Hypothalamus (tissue), 51 donors: ENCODE measurements around the gene CDH3.
"Not testable (repeated sequence)": the region's sequence is repeated elsewhere in the genome, so short reads cannot be mapped to it uniquely, and the experiment has no call there.

Experiments used
- DNase-seq, 51 donors: peaks; one replicate each; lab custom pipeline; 2025; lab: John Stamatoyannopoulos, UW

The CDH3 gene

GRCh38 chr16:68698091-68698490 is 53.0 kb downstream of the CDH3 start:
- DNase-seq: no peak

GRCh38 chr16:68700120-68700519 is 55.0 kb downstream of the CDH3 start:
- DNase-seq: no peak

GRCh38 chr16:68700831-68701230 is 55.7 kb downstream of the CDH3 start:
- DNase-seq: no peak

GRCh38 chr16:68704232-68704867 is 59.2 kb downstream of the CDH3 start:
- peak in 48 of 51 donors; percentile 7 to 85 (median 59) for DNase-seq

- no peak for DNase-seq
Observed at GRCh38 chr16:68707340-68708152, 62.4 kb downstream of the CDH3 start.

- no peak for DNase-seq
Observed at GRCh38 chr16:68710211-68710610, 65.1 kb downstream of the CDH3 start.

GRCh38 chr16:68711421-68712139 is 66.5 kb downstream of the CDH3 start:
- peak in 6 of 51 donors; percentile 2 to 33 (median 6) for DNase-seq

GRCh38 chr16:68713361-68713760 is 68.3 kb downstream of the CDH3 start:
- no peak for DNase-seq

- no peak for DNase-seq
Observed at GRCh38 chr16:68715471-68715870, 70.4 kb downstream of the CDH3 start.

- DNase-seq: not testable (repeated sequence)
Observed at GRCh38 chr16:68716516-68716915, 71.4 kb downstream of the CDH3 start.

- no peak for DNase-seq
Observed at GRCh38 chr16:68717684-68718083, 72.6 kb downstream of the CDH3 start.

- DNase-seq: no peak
Observed at GRCh38 chr16:68718590-68718989, 73.5 kb downstream of the CDH3 start.

GRCh38 chr16:68719993-68720489 is 74.9 kb downstream of the CDH3 start:
- DNase-seq: no peak

- DNase-seq: no peak
Observed at GRCh38 chr16:68722119-68723024, 77.3 kb downstream of the CDH3 start.

- DNase-seq: no peak
Observed at GRCh38 chr16:68724797-68725196, 79.7 kb downstream of the CDH3 start.

- no peak for DNase-seq
Observed at GRCh38 chr16:68728523-68728922, 83.4 kb downstream of the CDH3 start.

GRCh38 chr16:68731637-68732036 is 86.5 kb downstream of the CDH3 start:
- DNase-seq: no peak

GRCh38 chr16:68732042-68732680 is 87.1 kb downstream of the CDH3 start:
- no peak for DNase-seq

GRCh38 chr16:68732741-68733399 is 87.8 kb downstream of the CDH3 start:
- no peak for DNase-seq
